GM21367 (cell line): ENCODE data around the gene KCMF1.

Experiments used
- ATAC-seq: cut with Tn5 transposase; IDR thresholded peaks from one replicate; pipeline ENCODE4 v1.9.1; 2021; ENCODE audit not compliant: unreplicated experiment

Gene KCMF1

DNA sequence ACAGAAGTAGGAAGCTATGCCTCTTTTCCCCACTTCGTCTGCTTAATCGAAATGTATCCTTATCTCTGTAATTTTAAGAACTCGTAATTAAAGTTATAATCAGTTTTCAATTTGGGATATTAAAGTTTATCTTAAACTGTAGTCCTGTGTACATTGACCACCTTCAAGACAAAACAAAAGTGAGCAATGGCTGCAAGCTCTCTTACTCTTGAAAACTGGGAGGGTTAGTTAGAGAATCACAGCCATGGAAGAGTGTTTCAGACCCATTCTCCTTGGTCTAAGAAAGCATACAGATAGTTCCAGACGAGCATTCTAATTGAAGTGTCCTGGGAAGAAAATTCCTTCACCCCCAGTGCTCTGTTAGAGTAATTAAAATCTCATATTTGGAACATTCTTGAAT, 2.0 kb downstream of the KCMF1 start:
- no peak for ATAC-seq

DNA sequence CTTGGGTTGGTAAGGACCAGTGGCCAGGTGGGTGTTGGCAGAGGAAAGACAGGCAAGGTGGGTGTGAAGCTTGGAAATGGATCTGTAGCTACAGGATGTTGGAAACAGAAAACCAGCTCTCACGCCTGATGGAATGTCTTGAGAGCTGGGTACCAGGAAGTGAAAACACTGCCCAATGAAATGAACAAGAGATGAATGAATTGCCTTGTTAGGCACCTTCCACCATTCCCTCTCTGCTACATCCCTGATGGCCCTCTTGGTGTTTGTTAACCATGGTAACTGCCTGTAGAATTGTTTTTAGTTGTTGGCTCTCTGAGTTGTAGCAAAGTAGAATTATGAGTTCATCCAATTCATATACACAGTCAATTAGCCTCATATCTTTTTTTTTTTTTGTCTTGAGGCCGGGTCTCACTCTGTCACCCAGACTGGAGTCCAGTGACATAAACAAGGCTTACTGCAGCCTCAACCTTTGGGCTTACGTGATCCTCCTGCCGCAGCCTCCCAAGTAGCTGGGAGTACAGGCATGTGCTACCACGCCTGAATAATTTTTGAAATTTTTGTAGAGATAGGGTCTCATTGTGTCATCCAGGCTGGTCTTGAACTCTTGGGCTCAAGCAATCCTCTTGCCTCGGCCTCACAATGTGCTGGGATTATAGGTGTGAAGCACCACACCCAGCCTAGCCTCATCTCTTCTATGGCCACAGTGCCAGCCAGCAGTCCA, 9.5 kb downstream of the KCMF1 start:
- ATAC-seq: no peak

DNA sequence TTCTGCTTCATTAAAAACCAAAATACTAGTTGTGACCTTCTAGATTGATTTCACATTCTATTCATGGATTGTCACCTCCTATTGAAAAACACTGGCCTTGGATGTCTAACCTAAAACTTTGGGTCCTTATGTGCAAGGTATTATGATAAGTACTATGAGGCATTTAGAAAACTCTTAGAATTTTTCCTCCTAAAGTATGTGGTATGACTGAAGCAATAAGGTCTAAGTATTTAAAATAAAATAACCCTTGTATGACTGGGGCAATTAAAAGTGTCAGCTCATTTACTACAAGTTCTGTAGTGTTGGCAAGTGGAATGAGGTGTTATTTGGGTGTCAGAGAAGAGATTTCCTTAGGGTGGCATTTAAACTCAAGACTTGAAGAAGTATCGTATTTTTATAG, 15.1 kb downstream of the KCMF1 start:
- ATAC-seq: no peak

DNA sequence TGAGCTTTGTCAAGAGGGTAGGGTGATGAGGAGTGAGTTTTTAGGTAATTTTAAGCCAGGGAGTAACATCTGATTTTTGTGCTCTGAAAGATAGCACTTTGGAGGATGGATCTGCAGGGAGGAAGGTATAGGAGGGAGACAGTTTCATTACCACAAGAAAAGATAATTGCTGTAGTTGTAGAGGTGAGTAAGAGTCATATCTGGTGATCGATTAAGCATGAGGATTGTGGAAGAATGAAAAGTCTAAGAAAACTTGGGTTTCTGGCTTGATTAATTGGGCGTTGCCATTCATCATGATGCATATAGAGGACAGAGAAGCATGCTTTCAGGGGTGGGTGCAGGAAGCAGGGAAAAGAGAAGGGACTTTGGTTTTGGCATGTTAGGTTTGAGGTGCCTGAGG, 18.5 kb downstream of the KCMF1 start:
- no peak for ATAC-seq

DNA sequence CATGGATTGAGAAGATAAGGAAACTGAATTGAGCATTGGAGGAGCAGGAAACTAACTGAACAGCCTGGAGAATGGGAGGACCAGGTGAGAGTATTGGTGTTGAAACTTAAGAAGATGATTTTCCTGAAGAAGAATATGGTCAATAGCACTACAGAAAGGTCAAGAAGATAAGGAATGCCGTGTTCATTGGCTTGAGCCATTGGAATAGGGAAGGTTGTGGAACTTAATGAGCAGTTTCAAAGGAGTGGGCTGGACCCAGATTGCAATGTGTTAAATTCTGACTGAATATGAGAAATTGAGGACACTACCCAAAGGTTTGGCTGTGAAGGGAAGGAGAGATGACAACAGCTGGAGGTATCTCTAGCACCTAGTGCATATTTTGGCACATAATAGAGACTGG, 19.0 kb downstream of the KCMF1 start:
- ATAC-seq: no peak

DNA sequence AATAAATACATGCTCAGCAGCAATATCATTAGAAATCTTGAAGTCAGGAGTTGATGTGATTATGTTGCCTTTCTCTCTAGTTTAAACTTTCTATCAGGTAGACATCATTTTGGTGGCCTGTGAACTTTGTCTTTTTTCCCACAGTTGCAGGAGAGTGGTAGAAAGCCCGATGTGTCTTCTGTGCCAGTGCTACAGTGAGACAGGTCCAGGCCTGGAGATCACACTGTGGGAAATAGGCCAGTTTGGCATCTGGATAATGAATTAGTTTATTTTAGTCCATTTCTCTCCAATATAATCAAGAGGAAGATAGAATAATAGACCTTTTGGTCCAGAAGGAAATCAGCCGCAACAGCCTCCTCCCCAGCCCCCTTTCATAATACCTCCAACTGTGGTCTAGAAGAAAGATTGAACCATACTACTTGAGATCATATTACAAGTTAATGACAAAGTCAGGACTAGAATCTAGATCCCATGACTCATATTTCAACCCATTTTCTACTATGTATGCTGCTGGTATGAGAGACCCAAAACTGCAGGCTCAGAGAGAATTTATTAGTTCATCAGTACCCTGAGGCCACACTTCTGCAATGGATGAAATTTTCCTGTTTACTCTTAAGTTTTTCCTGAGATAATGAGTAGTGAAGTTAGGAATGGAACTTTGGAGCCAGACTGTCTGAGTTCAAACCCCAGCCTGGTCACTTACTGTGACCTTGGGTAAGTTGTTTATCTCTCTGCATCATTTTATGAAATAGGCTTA, 20.6 kb downstream of the KCMF1 start:
- ATAC-seq: no peak

DNA sequence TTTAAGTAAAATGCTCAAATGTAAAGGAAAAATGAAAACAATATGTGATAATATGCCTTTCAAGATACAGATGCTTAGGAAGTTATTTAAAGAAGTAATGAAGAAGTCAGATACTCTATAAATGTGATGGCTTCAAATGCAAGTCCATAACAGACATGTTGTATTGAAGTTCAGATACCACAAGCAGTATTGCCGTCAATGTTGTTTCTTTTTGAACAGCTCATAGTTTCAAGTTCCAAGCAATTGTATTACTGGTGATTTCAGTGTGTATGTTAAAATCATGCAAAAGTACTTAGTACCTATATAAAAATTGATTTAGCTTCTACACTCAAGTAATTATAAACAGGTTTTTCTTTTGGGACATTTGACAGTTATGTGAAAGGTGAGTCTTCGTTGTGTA, 24.9 kb downstream of the KCMF1 start:
- ATAC-seq: no peak

DNA sequence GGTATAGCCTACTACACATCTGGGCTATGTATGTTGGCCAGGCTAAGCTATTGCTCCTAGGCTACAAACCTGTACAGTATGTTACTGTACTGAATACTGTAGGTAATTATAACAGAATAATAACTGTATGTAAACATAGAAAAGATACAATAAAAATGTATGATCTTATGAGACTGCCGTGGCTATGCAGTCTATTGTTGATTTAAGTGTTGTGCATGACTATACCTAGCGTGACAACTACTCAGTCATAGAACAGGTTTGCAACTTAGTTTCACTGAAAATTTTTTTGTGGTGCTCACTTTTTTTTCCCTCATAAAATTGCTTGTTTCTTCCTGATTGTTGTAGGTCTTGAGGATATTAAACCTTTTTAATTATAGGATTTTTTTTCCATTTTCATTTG, 25.9 kb downstream of the KCMF1 start:
- ATAC-seq: no peak

DNA sequence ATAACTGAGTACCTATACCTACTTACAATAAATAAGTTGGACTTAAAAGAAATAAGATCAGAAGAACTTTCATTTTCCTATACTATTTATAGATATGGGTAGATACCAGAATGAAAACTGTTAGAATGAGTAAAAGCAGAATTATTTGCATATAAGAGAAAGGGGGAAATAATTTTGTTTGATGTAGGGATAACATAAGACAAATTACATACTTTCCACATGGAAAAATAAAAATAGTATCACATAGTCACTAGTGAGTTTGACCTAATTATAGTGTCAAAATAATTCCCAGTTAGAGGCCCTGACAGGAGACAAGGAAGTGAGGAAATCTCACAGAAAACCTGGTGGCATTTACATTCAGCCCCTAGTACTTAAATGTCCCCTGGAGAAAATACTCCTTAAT, 28.6 kb downstream of the KCMF1 start:
- ATAC-seq: no peak

DNA sequence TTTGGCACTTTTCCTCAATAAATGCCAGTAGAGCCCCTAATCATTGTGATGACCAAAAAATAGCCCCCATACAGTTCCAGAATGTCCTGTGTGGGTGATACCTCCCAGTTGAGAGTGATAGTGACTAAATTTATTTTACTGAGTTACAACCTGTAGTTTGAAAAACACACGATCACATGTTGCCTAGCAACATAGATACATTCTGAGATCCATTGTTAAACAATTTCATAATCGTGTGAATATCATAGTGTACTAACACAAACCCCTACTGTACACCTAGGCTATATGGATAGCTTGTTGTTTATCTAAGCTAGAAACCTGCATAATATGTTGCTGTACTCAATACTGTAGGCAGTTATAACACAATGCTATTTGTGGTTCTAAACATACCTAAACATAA, 30.6 kb downstream of the KCMF1 start:
- no peak for ATAC-seq

DNA sequence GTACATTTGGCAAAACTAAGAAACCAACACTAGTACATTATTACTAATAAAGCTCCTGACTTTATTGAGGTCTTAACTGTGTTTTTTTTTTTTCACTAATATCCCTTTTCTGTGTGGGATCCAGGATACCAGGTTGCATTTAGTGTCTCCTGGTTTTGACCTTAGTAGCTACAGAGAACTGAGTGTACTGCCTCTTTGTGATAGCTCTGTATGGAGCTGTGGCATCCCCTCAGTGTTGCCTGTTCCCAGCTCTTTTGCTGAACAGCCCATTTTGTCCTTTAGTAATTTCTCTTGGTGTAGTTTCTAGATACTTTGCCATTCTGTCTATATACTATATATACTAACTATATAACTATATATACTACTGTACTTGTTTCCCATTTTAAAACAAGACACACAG, 31.6 kb downstream of the KCMF1 start:
- ATAC-seq: no peak

DNA sequence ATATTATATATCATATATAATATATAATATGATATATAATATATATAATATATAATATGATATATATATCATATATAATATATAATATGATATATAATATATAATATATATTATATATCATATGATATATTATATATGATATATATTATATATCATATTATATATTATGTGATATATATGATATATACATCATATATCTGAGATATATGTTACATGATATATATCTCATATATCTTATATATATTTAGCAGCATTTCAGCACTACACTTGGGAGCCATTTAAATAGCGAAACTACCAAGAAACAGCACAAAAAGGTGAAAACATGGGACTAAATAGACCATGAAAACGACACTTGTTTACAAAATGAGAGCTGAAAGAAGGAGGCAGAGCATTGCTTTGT, 37.3 kb downstream of the KCMF1 start:
- ATAC-seq: no peak

DNA sequence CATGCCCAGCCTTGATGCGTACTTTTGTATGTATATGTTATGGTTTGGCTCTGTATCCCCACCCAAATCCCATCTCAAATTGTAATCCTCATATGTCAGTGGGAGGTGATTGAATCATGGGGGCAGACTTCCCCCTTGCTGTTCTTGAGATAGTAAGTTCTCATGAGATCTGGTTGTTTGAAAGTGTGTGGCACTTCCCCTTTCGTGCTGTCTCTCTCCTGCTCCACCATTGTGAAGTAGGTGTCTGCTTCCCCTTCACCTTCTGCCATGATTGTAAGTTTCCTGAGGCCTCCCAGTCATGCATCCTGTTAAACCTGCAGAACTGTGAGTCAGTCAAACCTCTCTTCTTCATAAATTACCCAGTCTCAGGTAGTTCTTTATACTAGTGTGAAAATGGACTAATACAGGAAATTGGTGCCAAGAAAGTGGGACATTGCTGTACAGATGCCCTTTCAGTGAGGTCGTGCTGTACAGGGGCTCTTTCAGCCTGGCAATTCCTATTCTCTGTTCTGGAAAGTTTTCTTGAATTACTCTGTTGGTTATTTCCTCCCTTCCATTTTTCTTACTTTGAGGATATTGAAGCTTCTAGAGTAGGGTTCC, 38.2 kb downstream of the KCMF1 start:
- no peak for ATAC-seq

DNA sequence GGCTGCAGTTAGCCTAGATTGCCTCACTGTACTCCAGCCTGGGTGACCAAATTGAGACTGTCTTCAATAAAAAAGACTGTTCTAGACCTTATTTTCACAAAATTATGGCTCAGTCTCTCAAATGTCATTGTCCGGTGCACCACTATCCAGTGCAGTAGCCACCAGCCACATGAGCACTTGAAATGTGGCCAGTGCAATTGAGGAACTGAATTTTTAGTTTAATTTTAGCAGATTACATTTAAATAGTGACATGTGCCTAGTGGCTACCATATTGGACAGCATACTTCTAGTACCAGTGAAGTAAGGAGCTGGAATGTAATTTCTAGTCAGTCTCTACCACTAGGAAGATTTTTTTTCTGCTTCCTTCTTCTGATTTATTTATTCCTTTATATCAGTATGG, 39.4 kb downstream of the KCMF1 start:
- ATAC-seq: no peak

DNA sequence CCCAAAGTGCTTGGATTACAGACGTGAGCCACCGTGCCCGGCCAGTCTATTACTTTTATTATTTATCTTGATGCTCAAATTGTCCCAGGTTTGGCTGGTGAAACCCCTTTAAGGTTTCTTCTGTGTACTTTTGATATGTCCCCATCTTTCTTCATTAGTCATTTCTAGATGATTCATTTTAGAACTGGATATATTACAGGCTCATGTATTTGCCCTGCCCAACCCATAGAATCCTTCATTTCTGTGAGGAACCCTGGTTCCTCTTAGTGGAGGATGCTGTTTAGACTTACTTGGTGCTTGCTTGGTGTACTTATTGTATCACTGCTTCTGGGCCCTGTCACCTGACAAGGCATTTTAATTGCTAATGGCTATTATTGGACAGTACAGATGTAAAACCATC, 40.1 kb downstream of the KCMF1 start:
- no peak for ATAC-seq

DNA sequence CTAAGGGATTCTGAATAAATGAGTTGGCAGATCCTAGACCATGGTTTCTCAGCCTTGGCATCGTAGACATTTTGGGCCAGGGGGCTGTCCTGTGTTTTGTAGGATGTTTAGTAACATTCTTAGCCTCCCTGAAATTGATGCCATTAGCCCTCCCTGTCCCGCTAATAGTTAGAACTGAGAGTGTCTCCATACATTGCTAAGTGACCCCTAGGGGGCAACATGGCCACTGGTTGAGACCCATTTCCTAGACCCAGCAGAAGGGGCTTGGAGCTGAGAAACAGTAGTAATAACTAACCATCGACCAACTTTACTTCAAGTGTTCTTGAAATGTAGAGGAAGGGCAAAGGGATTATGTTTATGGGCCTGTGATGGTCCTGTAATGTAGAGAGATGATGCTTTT, 40.8 kb downstream of the KCMF1 start:
- ATAC-seq: no peak

DNA sequence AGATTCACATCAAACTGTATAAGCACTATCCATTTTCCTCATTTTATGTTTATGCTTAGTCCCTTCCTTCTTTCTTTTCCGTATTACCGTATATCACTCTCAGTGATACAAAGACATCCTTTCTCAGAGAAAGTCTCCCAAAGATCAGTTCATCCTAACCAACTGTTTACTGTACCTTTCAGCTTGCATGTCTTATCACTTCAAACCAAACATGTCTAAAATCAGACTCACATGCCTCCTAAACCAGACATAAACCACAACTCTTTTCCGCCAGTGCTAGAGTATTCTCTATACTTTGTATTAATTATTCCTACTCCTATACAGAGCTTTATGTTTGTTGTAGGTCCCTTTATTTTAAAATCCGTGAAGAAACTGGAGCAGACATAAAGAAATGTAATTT, 41.5 kb downstream of the KCMF1 start:
- ATAC-seq: no peak

DNA sequence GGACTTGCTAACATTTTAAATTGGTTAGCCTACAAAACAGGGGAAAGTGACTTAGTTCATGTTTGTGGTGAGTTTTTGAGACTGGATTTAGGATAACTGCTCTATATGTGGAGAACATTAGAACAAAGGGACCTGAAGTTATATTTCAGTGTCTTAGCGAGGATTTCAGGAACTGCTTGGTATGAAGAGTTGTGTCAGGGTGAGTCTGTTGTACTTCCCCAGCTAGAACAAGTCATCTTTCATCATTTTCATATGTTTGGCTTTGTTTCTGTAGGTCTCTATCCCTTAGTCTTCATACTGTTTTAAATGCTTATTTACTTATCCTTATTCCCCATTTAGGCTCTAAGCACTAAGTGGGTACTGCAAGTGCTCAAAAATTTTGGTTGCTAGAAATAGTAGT, 41.9 kb downstream of the KCMF1 start:
- ATAC-seq: no peak

DNA sequence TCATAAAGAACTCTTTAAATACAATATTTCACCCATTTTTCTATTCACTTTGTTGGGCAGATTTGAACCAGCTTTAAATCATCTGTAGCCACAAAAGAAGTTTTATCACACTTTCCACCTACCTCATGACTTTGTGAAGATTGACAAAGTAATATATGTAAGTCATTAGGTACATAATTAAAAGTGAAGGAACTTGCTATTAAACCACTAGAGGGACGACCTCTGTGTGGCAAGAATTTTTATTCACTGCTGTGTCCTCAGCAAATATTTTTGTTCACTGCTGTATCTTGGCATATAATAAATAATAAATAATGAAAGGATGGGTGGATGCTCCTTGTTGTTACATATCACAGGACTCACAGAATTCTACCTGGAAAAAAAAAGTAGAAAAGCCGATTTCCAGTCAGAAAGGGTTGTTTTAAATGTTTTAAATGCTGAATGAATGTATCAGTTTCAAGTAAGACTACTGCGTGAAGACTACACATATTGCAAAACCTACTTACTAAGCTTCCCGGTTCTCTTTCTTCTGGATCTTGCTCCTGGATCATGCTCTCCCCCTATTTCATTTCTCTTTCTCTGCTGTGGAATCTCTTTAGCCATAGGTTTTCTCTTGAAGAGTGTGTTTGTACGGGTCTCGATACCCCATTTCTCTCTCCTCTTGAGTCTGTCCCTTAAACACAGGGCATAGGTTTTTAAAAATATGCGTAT, 44.8 kb downstream of the KCMF1 start:
- ATAC-seq: no peak

DNA sequence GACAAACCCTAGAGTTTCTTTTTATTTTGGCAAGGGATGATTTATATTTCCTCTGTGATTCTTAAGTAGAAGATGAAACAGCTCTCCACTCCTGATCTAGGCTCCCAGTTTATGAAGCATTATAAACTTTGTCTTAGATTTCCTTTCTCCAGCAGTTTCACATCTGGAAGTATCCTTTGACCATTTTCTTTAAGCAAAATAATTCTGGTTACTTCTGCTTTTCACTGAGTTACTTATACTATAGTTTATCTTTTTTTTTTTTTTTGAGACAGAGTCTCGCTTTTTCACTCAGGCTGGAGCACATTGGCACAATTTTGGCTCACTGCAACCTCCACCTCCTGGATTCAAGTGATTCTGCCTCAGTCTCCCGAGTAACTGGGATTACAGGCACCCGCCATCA, 45.5 kb downstream of the KCMF1 start:
- ATAC-seq: no peak

DNA sequence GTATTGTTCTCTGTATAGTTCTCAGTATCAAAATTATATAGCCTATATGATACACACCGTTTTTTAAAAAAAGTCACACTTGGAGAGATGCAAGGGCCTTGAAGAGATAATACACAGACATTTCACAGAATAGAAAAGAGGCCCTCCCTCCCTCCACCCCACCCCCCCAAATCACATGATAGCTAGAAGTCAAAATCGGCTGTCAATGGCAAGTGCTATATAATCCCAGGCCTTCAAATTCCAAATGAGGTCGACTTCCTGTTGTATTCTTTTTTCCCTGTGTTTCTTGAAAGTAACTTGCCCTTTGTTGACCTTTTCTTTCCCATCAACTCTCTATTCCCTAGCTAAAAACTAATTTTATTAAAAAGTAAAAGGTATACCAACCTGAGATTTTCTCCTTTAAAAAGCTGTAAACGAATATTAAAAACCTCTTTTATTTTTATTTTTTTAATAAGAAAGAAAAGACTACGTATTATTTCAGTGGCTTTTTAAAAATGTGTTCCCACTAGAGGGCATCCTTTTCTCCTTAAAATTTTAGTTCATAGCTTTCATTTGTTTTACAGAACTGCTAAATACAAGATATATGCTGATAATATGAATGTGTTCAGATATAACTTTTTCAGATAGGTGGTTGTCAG, 46.6 kb downstream of the KCMF1 start:
- no peak for ATAC-seq
